ENCODE data around the gene ERBB3.

ERBB3 gene

GRCh38 chr12:56119361-56119796 is 39.4 kb downstream of the ERBB3 start (continued):
- no peak for TF ChIP-seq KLF1 (tag by site-specific recombination; IDR thresholded peaks at IDR 0.05)
- TF ChIP-seq ZNF792 (tag by site-specific recombination; IDR thresholded peaks at IDR 0.05): no peak
- peak; percentile 89 for TF ChIP-seq BCL11B (tag by site-specific recombination; IDR thresholded peaks at IDR 0.05; ENCODE audit: low read depth)
- TF ChIP-seq ZNF501 (tag by site-specific recombination; IDR thresholded peaks at IDR 0.05): no peak
- no peak for TF ChIP-seq ZNF707 (tag by site-specific recombination; IDR thresholded peaks at IDR 0.05)
- TF ChIP-seq, protein P1, sequence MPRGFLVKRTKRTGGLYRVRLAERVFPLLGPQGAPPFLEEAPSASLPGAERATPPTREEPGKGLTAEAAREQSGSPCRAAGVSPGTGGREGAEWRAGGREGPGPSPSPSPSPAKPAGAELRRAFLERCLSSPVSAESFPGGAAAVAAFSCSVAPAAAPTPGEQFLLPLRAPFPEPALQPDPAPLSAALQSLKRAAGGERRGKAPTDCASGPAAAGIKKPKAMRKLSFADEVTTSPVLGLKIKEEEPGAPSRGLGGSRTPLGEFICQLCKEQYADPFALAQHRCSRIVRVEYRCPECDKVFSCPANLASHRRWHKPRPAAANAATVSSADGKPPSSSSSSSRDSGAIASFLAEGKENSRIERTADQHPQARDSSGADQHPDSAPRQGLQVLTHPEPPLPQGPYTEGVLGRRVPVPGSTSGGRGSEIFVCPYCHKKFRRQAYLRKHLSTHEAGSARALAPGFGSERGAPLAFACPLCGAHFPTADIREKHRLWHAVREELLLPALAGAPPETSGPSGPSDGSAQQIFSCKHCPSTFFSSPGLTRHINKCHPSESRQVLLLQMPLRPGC (tag by site-specific recombination; IDR thresholded peaks at IDR 0.05): peak; percentile 22; the same call in 1 of the 2 replicates
- TF ChIP-seq, protein P2, sequence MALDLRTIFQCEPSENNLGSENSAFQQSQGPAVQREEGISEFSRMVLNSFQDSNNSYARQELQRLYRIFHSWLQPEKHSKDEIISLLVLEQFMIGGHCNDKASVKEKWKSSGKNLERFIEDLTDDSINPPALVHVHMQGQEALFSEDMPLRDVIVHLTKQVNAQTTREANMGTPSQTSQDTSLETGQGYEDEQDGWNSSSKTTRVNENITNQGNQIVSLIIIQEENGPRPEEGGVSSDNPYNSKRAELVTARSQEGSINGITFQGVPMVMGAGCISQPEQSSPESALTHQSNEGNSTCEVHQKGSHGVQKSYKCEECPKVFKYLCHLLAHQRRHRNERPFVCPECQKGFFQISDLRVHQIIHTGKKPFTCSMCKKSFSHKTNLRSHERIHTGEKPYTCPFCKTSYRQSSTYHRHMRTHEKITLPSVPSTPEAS (tag by site-specific recombination; IDR thresholded peaks at IDR 0.05): no peak
- TF ChIP-seq ZNF677 (tag by site-specific recombination; IDR thresholded peaks at IDR 0.05): no peak
- TF ChIP-seq, protein P3, sequence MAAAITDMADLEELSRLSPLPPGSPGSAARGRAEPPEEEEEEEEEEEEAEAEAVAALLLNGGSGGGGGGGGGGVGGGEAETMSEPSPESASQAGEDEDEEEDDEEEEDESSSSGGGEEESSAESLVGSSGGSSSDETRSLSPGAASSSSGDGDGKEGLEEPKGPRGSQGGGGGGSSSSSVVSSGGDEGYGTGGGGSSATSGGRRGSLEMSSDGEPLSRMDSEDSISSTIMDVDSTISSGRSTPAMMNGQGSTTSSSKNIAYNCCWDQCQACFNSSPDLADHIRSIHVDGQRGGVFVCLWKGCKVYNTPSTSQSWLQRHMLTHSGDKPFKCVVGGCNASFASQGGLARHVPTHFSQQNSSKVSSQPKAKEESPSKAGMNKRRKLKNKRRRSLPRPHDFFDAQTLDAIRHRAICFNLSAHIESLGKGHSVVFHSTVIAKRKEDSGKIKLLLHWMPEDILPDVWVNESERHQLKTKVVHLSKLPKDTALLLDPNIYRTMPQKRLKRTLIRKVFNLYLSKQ (tag by site-specific recombination; IDR thresholded peaks at IDR 0.05; ENCODE audit: borderline replicate concordance): no peak
- TF ChIP-seq SALL2 (tag by site-specific recombination; IDR thresholded peaks at IDR 0.05; ENCODE audit: borderline replicate concordance): no peak
- TF ChIP-seq ZNF529 (tag by site-specific recombination; IDR thresholded peaks at IDR 0.05; ENCODE audit: insufficient replicate concordance): no peak
- TF ChIP-seq ZBTB21 (tag by site-specific recombination; IDR thresholded peaks at IDR 0.05): no peak
- TF ChIP-seq ZNF354C (tag by site-specific recombination; IDR thresholded peaks at IDR 0.05; ENCODE audit: borderline replicate concordance, low read depth): no peak
- no peak for TF ChIP-seq ZNF580 (tag by site-specific recombination; IDR thresholded peaks at IDR 0.05)
- no peak for TF ChIP-seq ZNF266 (tag by site-specific recombination; IDR thresholded peaks at IDR 0.05; ENCODE audit: low read depth)
- no peak for TF ChIP-seq ZNF596 (tag by site-specific recombination; IDR thresholded peaks at IDR 0.05)
- TF ChIP-seq BCL11A (tag by site-specific recombination; IDR thresholded peaks at IDR 0.05; ENCODE audit: low read depth): no peak; the same call in 1 of the 2 replicates
- no peak for TF ChIP-seq ZNF239 (tag by site-specific recombination; IDR thresholded peaks at IDR 0.05)
- TF ChIP-seq, protein P4, sequence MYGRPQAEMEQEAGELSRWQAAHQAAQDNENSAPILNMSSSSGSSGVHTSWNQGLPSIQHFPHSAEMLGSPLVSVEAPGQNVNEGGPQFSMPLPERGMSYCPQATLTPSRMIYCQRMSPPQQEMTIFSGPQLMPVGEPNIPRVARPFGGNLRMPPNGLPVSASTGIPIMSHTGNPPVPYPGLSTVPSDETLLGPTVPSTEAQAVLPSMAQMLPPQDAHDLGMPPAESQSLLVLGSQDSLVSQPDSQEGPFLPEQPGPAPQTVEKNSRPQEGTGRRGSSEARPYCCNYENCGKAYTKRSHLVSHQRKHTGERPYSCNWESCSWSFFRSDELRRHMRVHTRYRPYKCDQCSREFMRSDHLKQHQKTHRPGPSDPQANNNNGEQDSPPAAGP (tag by site-specific recombination; IDR thresholded peaks at IDR 0.05): no peak
- TF ChIP-seq ZNF585B (tag by site-specific recombination; IDR thresholded peaks at IDR 0.05): no peak
- no peak for TF ChIP-seq HOXA7 (CRISPR knock-in tag; IDR thresholded peaks at IDR 0.05; ENCODE audit: borderline replicate concordance)
- TF ChIP-seq ZNF626 (tag by site-specific recombination; IDR thresholded peaks at IDR 0.05): no peak
- no peak for TF ChIP-seq HIC1 (tag by site-specific recombination; IDR thresholded peaks at IDR 0.05)
- TF ChIP-seq ZFP69B (tag by site-specific recombination; IDR thresholded peaks at IDR 0.05): no peak
- no peak for TF ChIP-seq ZSCAN16 (tag by site-specific recombination; IDR thresholded peaks at IDR 0.05)
- no peak for TF ChIP-seq ZNF530 (tag by site-specific recombination; IDR thresholded peaks at IDR 0.05; ENCODE audit: low read depth)
- TF ChIP-seq MEIS1 (CRISPR knock-in tag; IDR thresholded peaks at IDR 0.05; ENCODE audit: borderline replicate concordance): no peak
- TF ChIP-seq, protein P5, sequence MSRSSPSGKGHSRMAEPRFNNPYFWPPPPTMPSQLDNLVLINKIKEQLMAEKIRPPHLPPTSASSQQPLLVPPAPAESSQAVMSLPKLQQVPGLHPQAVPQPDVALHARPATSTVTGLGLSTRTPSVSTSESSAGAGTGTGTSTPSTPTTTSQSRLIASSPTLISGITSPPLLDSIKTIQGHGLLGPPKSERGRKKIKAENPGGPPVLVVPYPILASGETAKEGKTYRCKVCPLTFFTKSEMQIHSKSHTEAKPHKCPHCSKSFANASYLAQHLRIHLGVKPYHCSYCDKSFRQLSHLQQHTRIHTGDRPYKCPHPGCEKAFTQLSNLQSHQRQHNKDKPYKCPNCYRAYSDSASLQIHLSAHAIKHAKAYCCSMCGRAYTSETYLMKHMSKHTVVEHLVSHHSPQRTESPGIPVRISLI (tag by site-specific recombination; IDR thresholded peaks at IDR 0.05): no peak
- TF ChIP-seq, protein P6, sequence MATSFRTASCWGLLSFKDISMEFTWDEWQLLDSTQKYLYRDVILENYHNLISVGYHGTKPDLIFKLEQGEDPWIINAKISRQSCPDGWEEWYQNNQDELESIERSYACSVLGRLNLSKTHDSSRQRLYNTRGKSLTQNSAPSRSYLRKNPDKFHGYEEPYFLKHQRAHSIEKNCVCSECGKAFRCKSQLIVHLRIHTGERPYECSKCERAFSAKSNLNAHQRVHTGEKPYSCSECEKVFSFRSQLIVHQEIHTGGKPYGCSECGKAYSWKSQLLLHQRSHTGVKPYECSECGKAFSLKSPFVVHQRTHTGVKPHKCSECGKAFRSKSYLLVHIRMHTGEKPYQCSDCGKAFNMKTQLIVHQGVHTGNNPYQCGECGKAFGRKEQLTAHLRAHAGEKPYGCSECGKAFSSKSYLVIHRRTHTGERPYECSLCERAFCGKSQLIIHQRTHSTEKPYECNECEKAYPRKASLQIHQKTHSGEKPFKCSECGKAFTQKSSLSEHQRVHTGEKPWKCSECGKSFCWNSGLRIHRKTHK (tag by site-specific recombination; IDR thresholded peaks at IDR 0.05): no peak
- no peak for TF ChIP-seq EGR2 (tag by site-specific recombination; IDR thresholded peaks at IDR 0.05; ENCODE audit: low read depth)
- TF ChIP-seq ZNF112 (tag by site-specific recombination; IDR thresholded peaks at IDR 0.05): no peak

All from HEK293 (cell line).